Measurements from ENCODE around the gene MBD3. TPM values are rescaled to one million over a fixed set of nuclear protein-coding genes. Genes with fewer than 3 reads are reported as not detected.

MBD3 gene
- total RNA-seq, 4 donors from 2014 or later = 53.8 to 75.9 (median 64.5) TPM

DNA sequence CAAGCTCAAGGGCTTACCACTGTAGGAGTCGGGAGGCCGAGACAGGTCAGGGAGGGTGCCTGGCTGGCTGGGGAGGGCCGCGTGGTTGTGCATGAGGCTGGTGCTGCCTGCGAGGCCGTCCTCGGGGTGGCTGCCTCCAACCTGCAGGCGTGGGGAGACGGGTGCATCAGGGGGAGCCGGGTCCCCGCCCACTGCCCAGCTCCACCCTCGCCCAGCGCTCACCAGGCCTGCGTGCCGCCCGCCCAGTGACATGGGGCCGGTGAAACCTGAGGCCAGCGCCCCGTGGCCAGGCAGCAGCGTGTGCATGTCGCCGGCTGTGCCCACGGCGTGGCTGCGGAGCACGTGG is 26.4 kb upstream of the MBD3 start:
- intact Hi-C loops (cut with DNase I; ENCODE audit: low total_unique reads) = no loop called here
- Histone ChIP-seq H3K27ac (no peak overlapping the region), H3K4me1 (no peaks in the 10 kb centered on the region), H3K4me3 (no peak overlapping the region), H3K9me3 (no peaks in the 10 kb centered on the region), H3K36me3 (no peaks in the 10 kb centered on the region), H3K27me3 (no peaks in the 10 kb centered on the region)
- TF ChIP-seq POLR2A (IDR thresholded peaks at IDR 0.05) = no peak
- TF ChIP-seq, protein P1, sequence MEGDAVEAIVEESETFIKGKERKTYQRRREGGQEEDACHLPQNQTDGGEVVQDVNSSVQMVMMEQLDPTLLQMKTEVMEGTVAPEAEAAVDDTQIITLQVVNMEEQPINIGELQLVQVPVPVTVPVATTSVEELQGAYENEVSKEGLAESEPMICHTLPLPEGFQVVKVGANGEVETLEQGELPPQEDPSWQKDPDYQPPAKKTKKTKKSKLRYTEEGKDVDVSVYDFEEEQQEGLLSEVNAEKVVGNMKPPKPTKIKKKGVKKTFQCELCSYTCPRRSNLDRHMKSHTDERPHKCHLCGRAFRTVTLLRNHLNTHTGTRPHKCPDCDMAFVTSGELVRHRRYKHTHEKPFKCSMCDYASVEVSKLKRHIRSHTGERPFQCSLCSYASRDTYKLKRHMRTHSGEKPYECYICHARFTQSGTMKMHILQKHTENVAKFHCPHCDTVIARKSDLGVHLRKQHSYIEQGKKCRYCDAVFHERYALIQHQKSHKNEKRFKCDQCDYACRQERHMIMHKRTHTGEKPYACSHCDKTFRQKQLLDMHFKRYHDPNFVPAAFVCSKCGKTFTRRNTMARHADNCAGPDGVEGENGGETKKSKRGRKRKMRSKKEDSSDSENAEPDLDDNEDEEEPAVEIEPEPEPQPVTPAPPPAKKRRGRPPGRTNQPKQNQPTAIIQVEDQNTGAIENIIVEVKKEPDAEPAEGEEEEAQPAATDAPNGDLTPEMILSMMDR (IDR thresholded peaks at IDR 0.05) = no peak
- DNase-seq = no peak

DNA sequence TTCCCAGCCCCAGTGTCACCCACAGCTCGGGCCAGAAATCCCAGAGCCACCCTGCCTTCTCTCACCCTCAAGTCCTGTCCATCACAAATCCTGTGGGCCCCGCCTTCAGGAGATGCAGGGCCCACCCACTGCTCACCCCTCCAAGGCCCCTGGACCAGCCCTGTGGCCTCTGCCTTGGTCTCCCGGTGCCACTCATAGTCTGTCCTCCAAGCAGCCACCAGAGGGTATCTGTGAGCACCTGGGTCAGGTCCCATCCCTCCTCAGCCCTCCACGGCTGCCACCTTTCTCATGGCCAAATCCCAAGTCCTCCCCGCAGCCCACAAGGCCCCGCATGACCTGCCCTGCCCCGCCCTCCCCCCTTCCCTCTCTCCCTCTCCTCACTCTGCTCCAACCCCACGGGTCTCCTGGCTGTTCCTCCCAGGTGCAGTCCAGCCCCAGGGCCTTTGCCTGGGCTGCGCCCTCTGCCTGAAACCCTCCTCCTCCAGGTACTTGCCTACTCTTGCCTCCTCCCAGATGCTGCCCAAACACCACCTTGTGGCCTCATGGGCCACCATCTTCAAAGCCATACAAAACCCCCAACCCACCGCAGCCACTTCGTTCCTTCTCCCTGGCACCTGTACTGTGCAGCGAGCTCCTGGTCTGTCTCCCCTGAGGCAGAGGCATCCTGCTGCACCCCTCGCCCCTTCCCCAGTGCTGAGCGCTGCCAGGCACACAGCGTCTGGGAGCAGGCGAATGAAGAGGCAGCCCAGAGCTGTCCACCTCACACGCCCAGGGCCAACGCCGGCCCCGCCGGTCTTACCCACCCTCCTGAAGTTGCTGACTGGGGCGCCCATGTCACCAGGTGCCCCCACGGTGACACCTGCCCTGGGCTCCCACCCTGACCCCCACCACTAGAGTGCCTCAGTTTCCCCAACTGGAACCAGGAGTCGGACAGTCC is 25.8 kb upstream of the MBD3 start:
- Histone ChIP-seq H3K9me3 (no peaks in the 10 kb centered on the region), H3K27me3 (no peaks in the 10 kb centered on the region), H3K36me3 (no peaks in the 10 kb centered on the region), H3K27ac (no peak overlapping the region), H3K4me1 (no peaks in the 10 kb centered on the region), H3K4me3 (no peak overlapping the region)
- intact Hi-C loops (cut with DNase I; ENCODE audit: low total_unique reads) = no loop called here
- TF ChIP-seq POLR2A (IDR thresholded peaks at IDR 0.05) = no peak
- TF ChIP-seq, protein P1 (IDR thresholded peaks at IDR 0.05) = peak in 1 of 4 experiments; percentile 19
- no peak for DNase-seq

DNA sequence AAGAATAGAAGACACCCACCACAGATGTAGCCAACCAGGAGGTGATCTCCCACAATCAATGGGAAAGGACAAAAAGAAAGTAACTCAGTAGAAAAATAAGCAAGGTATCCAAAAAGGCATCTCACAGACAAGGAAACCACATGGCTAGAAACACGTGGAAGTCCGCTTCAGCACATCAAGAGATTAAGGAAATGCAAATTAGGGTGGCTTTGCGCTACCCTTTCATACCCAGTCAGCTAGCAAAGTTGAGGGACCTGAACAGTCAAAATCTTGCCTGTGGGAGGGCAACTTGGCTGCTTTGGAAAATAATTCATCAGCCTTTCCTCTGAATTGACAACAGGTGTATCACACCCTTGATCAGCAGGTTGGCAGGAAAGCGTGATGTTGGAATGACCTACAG is 24.2 kb upstream of the MBD3 start:
- intact Hi-C loops (cut with DNase I; ENCODE audit: low total_unique reads) = no loop called here
- no peak for DNase-seq
- Histone ChIP-seq H3K9me3 (no peaks in the 10 kb centered on the region), H3K27ac (no peak overlapping the region), H3K4me1 (no peaks in the 10 kb centered on the region), H3K4me3 (no peak overlapping the region), H3K36me3 (no peaks in the 10 kb centered on the region), H3K27me3 (no peaks in the 10 kb centered on the region)
- TF ChIP-seq POLR2A (IDR thresholded peaks at IDR 0.05) = no peak
- TF ChIP-seq, protein P1 (IDR thresholded peaks at IDR 0.05) = no peak

DNA sequence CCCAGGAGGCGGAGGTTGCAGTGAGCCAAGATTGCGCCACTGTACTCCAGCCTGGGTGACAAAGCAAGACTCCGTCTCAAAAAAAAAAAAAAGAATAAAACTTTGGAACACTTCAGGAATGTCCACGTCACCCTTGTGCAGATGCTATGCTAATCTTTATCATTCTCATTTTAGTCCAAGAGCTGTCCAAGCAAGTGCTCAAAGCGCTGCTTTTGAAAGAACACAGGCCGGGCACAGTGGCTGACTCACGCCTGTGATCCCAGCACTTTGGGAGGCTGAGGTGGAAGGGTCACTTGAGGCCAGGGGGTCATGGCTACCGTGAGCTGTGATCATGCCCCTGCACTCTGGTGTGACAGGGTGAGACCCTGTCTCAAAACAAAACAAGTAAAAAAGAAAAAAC is 23.7 kb upstream of the MBD3 start:
- H3K36me3 ChIP-seq = no peaks in the 10 kb centered on the region
- no peak overlapping the region for H3K27ac ChIP-seq
- TF ChIP-seq, protein P1 (IDR thresholded peaks at IDR 0.05) = no peak
- TF ChIP-seq POLR2A (IDR thresholded peaks at IDR 0.05) = no peak
- no peaks in the 10 kb centered on the region for H3K4me1 ChIP-seq
- no peaks in the 10 kb centered on the region for H3K27me3 ChIP-seq
- no peaks in the 10 kb centered on the region for H3K9me3 ChIP-seq
- H3K4me3 ChIP-seq = no peak overlapping the region
- intact Hi-C loops (cut with DNase I; ENCODE audit: low total_unique reads) = no loop called here
- DNase-seq = no peak

DNA sequence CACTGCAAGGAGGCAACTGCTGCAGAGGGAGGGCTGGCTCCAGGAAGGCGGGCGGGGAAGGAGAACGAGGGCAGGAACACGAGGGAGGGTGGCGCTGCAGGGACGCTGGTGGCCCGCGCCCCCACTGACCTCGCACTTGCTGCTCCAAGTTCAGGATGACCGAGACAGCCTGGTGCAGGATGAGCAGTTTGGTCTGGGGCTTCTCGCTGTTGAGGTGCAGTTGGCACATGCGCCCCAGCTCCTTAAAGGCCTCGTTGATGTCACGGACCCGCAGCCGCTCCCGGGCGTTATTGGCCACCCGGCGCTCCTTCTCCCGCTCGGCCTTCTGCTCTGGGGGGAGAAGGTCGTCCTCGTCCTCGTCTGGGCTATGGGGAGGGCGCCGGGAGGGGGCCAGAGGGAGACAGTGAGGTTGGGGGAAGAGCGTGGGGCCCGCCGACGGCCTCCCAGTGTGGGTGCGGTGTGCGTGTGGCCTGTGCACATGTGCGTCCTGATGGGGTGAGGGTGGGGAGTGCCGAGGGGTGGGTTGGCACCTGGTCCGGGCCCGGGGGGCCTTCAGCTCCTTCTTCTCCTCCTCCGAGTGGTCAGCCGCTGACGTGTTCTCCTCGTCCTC is 22.6 kb upstream of the MBD3 start:
- Histone ChIP-seq H3K4me3 (no peak overlapping the region), H3K27ac (no peak overlapping the region)
- no peak for DNase-seq

More for the DNA sequence above, 22.6 kb upstream of the MBD3 start:
- intact Hi-C loops (cut with DNase I; ENCODE audit: low total_unique reads) = no loop called here
- no peaks in the 10 kb centered on the region for H3K36me3 ChIP-seq
- no peaks in the 10 kb centered on the region for H3K27me3 ChIP-seq
- H3K4me1 ChIP-seq = no peaks in the 10 kb centered on the region
- TF ChIP-seq, protein P1 (IDR thresholded peaks at IDR 0.05) = no peak
- no peak for TF ChIP-seq POLR2A (IDR thresholded peaks at IDR 0.05)
- H3K9me3 ChIP-seq = no peaks in the 10 kb centered on the region

All from uterus (tissue), 4 donors.